GM18868 (cell line): ENCODE data around the gene PRRC2B.
"Not testable (repeated sequence)": the region's sequence is repeated elsewhere in the genome, so short reads cannot be mapped to it uniquely, and the experiment has no call there.

Experiments used
- ATAC-seq: cut with Tn5 transposase; IDR thresholded peaks from one replicate; pipeline ENCODE4 v1.9.1; 2021; ENCODE audit warnings: mild to moderate bottlenecking, moderate library complexity; ENCODE audit not compliant: unreplicated experiment

Gene PRRC2B

DNA sequence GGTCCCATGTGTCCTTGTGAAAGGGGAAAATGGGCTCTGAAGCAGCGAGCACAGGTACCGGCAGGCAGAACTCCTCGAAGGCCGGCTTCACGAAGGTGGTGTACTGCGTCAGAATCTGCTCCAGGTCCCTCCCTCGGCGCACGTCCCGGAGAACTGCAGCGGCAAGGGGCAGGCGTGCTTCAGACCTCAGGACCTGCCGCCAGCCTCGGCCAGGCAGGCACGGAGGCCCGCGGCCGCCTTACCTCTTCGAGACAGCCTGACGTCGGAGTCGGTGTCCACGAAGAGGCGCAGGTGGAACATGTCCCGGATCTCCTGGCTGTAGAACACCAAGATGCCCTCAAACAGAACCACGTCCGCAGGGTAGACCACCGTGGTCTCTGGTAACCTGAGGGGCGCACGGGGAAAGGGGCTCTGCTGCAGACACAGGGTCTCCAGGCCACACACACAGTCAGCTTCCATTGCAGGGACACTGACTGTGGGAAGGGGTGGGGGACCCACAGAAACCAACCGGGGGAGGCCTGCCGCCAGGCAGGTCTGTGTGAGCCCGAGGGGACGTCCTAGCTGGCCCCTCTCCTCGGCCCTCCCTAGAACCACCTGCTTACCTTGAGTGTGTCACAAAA lies 135.1 kb downstream of the PRRC2B start:
- ATAC-seq: no peak

GRCh38 chr9:131529597-131530545 lies 136.0 kb downstream of the PRRC2B start:
- ATAC-seq: no peak

GRCh38 chr9:131530546-131530919 lies 136.6 kb downstream of the PRRC2B start:
- peak; percentile 27 for ATAC-seq

DNA sequence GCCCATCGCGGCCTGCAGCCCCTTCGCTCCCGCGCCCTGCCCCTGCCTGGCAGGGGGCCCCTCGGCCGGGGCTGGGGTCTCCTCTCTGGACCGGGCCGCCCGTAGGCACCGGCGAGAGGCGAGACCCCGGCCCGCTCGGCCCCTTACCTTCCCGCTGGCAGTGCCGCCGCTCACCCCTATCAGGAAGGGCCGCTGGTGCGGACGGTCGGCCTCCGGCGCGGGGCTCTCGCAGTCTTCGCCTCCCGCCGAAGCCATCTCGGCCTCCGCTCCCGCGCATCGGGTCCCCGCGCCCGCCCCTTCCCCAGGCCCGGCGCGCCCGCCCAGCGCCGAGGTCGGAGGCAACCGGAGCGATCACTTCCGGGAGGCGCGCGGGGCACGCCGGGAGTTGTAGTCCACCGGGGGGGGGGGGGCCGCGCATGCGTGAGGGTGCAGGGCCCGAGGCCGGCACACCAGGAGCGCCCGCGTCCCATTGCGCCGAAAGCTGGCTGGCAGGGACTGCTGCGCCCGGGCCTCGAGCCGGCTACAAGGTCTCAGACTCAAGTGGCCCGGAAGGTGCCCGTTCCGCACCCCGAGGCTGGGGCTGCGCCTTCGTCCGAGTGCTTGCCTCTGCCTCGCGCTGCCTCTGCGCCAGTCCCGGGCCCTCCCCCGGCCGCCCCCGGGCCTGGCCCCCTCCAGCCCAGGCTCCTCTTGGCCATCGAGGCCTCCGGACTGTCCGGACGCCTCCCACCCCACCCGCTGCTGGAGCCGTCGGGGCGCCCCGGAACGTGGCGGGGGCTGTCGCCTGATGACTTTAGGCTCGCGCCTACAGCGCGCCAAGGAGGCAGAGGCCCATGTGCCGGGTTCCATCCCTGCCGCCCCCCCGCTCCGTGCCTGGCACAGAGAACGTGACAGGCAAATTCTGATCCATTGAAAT lies 137.3 kb downstream of the PRRC2B start, which contains the start of gene UCK1:
Gene UCK1 (minus strand): TSS at position 344 of the 913 bp plus-strand sequence. CDS start 89 bp downstream, at position 255.
- peak; percentile 75 for ATAC-seq

DNA sequence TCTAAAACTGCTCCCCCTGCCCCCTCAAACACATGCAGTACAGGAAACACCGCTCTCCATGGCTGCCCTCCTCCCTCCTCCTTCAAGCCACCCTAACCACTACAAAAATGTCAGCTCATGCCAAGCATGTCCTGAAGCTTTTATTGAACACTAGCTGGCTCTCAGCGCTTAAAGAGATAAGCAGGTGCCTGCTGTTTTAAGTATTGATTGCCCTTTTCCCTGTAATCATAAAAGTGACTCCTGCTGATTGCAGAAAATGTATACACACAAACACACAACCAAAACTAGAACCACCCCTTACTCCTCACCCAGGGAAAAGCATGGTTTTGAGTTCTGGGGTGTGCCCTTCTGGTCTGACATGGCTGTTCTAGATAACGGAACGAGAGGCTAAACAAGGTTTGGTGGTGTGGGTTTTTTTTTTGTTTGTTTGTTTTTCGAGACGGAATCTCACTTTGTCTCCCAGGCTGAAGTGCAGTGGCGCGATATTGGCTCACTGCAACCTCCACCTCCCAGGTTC lies 140.9 kb downstream of the PRRC2B start:
- no peak for ATAC-seq

DNA sequence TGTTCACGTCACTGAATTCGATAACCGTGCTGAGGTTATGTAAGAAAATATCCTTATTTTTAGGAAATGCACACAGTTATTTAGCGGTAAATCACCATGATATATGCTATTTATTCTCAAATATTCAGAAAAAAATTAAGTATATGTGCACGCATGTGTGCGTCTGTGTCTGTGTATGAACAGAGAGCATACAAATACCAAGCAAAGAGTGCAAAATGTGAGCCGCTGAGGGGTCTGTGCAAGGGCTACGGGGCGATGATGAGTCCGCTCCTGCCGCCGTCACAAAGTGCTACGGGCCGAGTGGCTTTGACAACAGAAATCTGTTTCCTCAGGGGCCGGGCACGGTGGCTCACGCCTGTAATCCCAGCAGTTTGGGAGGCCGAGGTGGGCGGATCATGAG lies 144.1 kb downstream of the PRRC2B start:
- no peak for ATAC-seq

DNA sequence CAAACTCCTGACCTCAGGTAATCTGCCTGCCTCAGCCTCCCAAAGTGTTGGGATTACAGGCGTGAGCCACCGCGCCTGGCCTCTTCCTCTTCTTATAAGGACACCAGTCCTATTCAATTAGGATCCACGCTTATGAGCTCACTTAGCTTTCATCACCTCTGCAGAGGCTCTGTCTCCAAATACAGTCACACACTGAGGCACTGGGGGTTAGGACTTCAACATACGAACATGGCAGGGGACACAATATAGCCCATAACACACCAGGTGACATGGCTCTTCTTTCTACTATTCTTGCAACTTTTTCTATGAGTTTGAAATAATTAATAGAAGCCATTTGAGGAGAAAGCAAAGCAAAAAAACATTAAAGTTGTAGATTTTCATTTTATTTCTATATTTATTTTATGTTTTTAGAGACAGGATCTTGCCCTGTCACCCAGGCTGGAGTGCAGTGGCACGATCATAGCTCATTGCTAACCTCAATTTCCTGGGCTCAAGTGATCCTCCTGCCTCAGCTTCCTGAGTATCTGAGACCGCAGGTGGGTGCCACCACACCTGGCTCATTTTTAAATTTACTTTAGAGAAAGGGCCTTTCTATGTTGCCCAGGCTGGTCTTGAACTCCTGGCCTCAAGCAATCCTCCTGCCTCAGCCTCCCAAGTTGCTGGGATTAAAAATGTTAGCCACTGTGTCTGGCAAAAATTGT lies 145.5 kb downstream of the PRRC2B start:
- ATAC-seq: no peak

- no peak for ATAC-seq
Measured at GRCh38 chr9:131543141-131543540, 149.3 kb downstream of the PRRC2B start.

DNA sequence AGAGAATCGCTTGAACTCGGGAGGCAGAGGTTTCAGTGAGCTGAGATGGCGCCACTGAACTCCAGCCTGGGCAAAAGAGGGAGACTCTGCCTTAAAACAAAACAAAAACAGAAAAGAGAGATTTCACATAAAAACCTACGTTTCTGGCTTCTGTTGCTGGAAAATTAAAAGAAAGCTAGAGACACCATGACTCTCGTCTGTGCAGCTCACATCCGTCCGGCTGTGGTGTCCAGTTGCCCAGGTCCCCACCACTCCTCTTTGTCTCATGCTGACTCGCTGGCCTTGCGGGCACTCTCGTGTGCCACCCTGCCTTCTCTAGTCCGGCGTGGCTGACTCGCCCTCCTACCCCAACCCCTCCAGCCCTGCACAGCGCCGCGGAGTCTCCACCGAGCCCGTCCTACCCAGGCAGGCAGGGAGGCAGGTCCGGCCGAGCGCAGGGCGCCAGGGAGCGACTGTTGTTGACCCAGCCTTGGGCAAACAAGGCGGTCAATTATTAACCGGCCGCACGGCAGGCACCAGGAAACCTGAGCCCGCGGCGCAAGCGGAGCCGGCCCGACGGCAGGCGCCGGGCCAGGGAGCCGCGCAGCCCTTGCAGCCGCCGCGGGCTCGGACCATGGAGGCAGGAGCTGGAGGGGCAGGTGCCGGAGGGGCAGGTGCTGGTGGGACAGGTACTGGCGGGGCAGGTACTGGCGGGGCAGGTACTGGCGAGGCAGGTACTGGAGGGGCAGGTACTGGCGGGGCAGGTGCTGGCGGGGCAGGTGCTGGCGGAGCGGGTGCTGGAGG lies 151.3 kb downstream of the PRRC2B start, which contains the start of gene PRRT1B:
Gene PRRT1B (plus strand): TSS at position 521 of the 783 bp plus-strand sequence. CDS start 93 bp downstream, at position 614.
- ATAC-seq: no peak

GRCh38 chr9:131545786-131546335 lies 152.0 kb downstream of the PRRC2B start:
- ATAC-seq: no peak

- ATAC-seq: no peak
Measured at GRCh38 chr9:131546336-131547084, 152.6 kb downstream of the PRRC2B start.

GRCh38 chr9:131549186-131549585 lies 155.3 kb downstream of the PRRC2B start:
- ATAC-seq: not testable (repeated sequence)
